Eye (tissue), 1 donor: ENCODE measurements around the gene USP6.
A peak's percentile ranks its signal among the peaks of the same experiment; 100 is the strongest.
"Not testable (repeated sequence)": the region's sequence is repeated elsewhere in the genome, so short reads cannot be mapped to it uniquely, and the experiment has no call there.

ENCODE experiments used
- DNase-seq: peaks from one replicate; pipeline ENCODE4 v3.0.0-alpha.2; 2015

Gene USP6

GRCh38 chr17:5122586-5123342 is 6.9 kb downstream of the USP6 start:
- DNase-seq = peak; percentile 75

- peak; percentile 25 for DNase-seq
Measured at GRCh38 chr17:5123343-5124124, 7.7 kb downstream of the USP6 start.

- DNase-seq = peak; percentile 35
Measured at GRCh38 chr17:5124125-5124760, 8.4 kb downstream of the USP6 start.

- peak; percentile 22 for DNase-seq
Measured at GRCh38 chr17:5124896-5125295, 9.1 kb downstream of the USP6 start.

- DNase-seq = no peak
Measured at GRCh38 chr17:5126719-5127488, 11.1 kb downstream of the USP6 start.

GRCh38 chr17:5127910-5128309 is 12.1 kb downstream of the USP6 start:
- no peak for DNase-seq

- DNase-seq = not testable (repeated sequence)
Measured at GRCh38 chr17:5128387-5128786, 12.6 kb downstream of the USP6 start.

- DNase-seq = no peak
Measured at GRCh38 chr17:5128905-5129535, 13.2 kb downstream of the USP6 start.

- not testable (repeated sequence) for DNase-seq
Measured at GRCh38 chr17:5129770-5130169, 13.9 kb downstream of the USP6 start.

- DNase-seq = not testable (repeated sequence)
Measured at GRCh38 chr17:5130261-5130660, 14.4 kb downstream of the USP6 start.

- DNase-seq = not testable (repeated sequence)
Measured at GRCh38 chr17:5130687-5131086, 14.9 kb downstream of the USP6 start.

- DNase-seq = no peak
Measured at GRCh38 chr17:5131146-5131715, 15.4 kb downstream of the USP6 start.

- DNase-seq = not testable (repeated sequence)
Measured at GRCh38 chr17:5131799-5132502, 16.1 kb downstream of the USP6 start.

- DNase-seq = not testable (repeated sequence)
Measured at GRCh38 chr17:5132503-5133225, 16.8 kb downstream of the USP6 start.

- no peak for DNase-seq
Measured at GRCh38 chr17:5133311-5133710, 17.5 kb downstream of the USP6 start.

- DNase-seq = not testable (repeated sequence)
Measured at GRCh38 chr17:5133961-5134360, 18.1 kb downstream of the USP6 start.

- not testable (repeated sequence) for DNase-seq
Measured at GRCh38 chr17:5134571-5134970, 18.7 kb downstream of the USP6 start.

GRCh38 chr17:5135131-5135712 is 19.4 kb downstream of the USP6 start:
- not testable (repeated sequence) for DNase-seq

- no peak for DNase-seq
Measured at GRCh38 chr17:5135726-5136579, 20.1 kb downstream of the USP6 start.
